ENCODE data around the gene AGAP3. TPM values are rescaled to one million over a fixed set of nuclear protein-coding genes. Genes with fewer than 3 reads are reported as not detected.
A peak's percentile ranks its signal among the peaks of the same experiment; 100 is the strongest.

Gene AGAP3
- total RNA-seq, 2 donors from 2014 or later = 26.9 to 28.4 TPM

GRCh38 chr7:151060416-151061212 is 25.7 kb upstream of the AGAP3 start:
- Mint-ChIP-seq H3K27me3 (ENCODE audit: low read depth) (no peaks in the 10 kb centered on the region), H3K4me3 (peak overlapping the region; percentile 98), H3K36me3 (ENCODE audit: insufficient read depth in 2 of 2) (peaks cover 0 to 5% of the 10 kb centered on the region in 2 donors), H3K9me3 (no peaks in the 10 kb centered on the region), H3K4me1 (ENCODE audit: low read depth) (peaks cover 41% of the 10 kb centered on the region), H3K27ac (no peak overlapping the region)
- no peak for DNase-seq
- no peak for ATAC-seq (replicated peaks in 1 of 2)

GRCh38 chr7:151061213-151062110 is 24.8 kb upstream of the AGAP3 start:
- Mint-ChIP-seq H3K4me1 (ENCODE audit: low read depth) (peaks cover 39% of the 10 kb centered on the region), H3K27me3 (ENCODE audit: low read depth) (no peaks in the 10 kb centered on the region), H3K9me3 (no peaks in the 10 kb centered on the region), H3K36me3 (ENCODE audit: insufficient read depth in 2 of 2) (peaks cover 0 to 5% of the 10 kb centered on the region in 2 donors), H3K4me3 (peak overlapping the region; percentile 98), H3K27ac (peak overlapping the region; percentile 74)
- DNase-seq (no peak), ATAC-seq (replicated peaks in 1 of 2) (no peak)

- Mint-ChIP-seq H3K4me3 (peak overlapping the region in 1 of 2 donors; percentile 98), H3K27ac (no peak overlapping the region), H3K4me1 (ENCODE audit: low read depth) (peaks cover 33% of the 10 kb centered on the region), H3K27me3 (ENCODE audit: low read depth) (no peaks in the 10 kb centered on the region), H3K36me3 (ENCODE audit: insufficient read depth in 2 of 2) (peaks cover 0 to 5% of the 10 kb centered on the region in 2 donors), H3K9me3 (no peaks in the 10 kb centered on the region)
- no peak for DNase-seq
- ATAC-seq (replicated peaks in 1 of 2) = no peak
Measured at GRCh38 chr7:151062111-151062398, 24.2 kb upstream of the AGAP3 start.

GRCh38 chr7:151062399-151063211 is 23.7 kb upstream of the AGAP3 start:
- no peak overlapping the region for H3K27ac Mint-ChIP-seq

GRCh38 chr7:151063212-151063561 is 23.1 kb upstream of the AGAP3 start:
- peaks cover 27% of the 10 kb centered on the region for H3K4me1 Mint-ChIP-seq (ENCODE audit: low read depth)
- no peaks in the 10 kb centered on the region for H3K9me3 Mint-ChIP-seq
- no peak overlapping the region for H3K27ac Mint-ChIP-seq

More at GRCh38 chr7:151062399-151063211, 23.7 kb upstream of the AGAP3 start:
- ATAC-seq (replicated peaks in 1 of 2) (no peak), DNase-seq (no peak)
- H3K9me3 Mint-ChIP-seq = no peaks in the 10 kb centered on the region
- no peaks in the 10 kb centered on the region for H3K27me3 Mint-ChIP-seq (ENCODE audit: low read depth)
- H3K36me3 Mint-ChIP-seq (ENCODE audit: insufficient read depth in 2 of 2) = peaks cover 0 to 5% of the 10 kb centered on the region in 2 donors
- H3K4me3 Mint-ChIP-seq = no peak overlapping the region
- peaks cover 28% of the 10 kb centered on the region for H3K4me1 Mint-ChIP-seq (ENCODE audit: low read depth)

GRCh38 chr7:151064454-151064853 is 21.8 kb upstream of the AGAP3 start:
- Mint-ChIP-seq H3K27me3 (ENCODE audit: low read depth) (no peaks in the 10 kb centered on the region), H3K27ac (no peak overlapping the region), H3K36me3 (ENCODE audit: insufficient read depth in 2 of 2) (peaks cover 1 to 3% of the 10 kb centered on the region in 2 donors), H3K4me3 (no peak overlapping the region), H3K9me3 (no peaks in the 10 kb centered on the region), H3K4me1 (ENCODE audit: low read depth) (peaks cover 16% of the 10 kb centered on the region)
- DNase-seq (no peak), ATAC-seq (replicated peaks in 1 of 2) (no peak)

More at GRCh38 chr7:151063212-151063561, 23.1 kb upstream of the AGAP3 start:
- H3K4me3 Mint-ChIP-seq = no peak overlapping the region
- no peak for ATAC-seq (replicated peaks in 1 of 2)
- DNase-seq = no peak
- peaks cover 0 to 5% of the 10 kb centered on the region in 2 donors for H3K36me3 Mint-ChIP-seq (ENCODE audit: insufficient read depth in 2 of 2)
- no peaks in the 10 kb centered on the region for H3K27me3 Mint-ChIP-seq (ENCODE audit: low read depth)

- DNase-seq (no peak), ATAC-seq (replicated peaks in 1 of 2) (no peak)
- H3K36me3 Mint-ChIP-seq (ENCODE audit: insufficient read depth in 2 of 2) = peaks cover 1 to 3% of the 10 kb centered on the region in 2 donors
- H3K9me3 Mint-ChIP-seq = no peaks in the 10 kb centered on the region
- peaks cover 16% of the 10 kb centered on the region for H3K4me1 Mint-ChIP-seq (ENCODE audit: low read depth)
- no peaks in the 10 kb centered on the region for H3K27me3 Mint-ChIP-seq (ENCODE audit: low read depth)
- no peak overlapping the region for H3K27ac Mint-ChIP-seq
- H3K4me3 Mint-ChIP-seq = no peak overlapping the region
Measured at GRCh38 chr7:151064993-151065392, 21.3 kb upstream of the AGAP3 start.

- no peak for ATAC-seq (replicated peaks in 1 of 2)
- H3K36me3 Mint-ChIP-seq (ENCODE audit: insufficient read depth in 2 of 2) = peaks cover 1 to 3% of the 10 kb centered on the region in 2 donors
- H3K27ac Mint-ChIP-seq = no peak overlapping the region
- no peak overlapping the region for H3K4me3 Mint-ChIP-seq
- no peaks in the 10 kb centered on the region for H3K27me3 Mint-ChIP-seq (ENCODE audit: low read depth)
- H3K4me1 Mint-ChIP-seq (ENCODE audit: low read depth) = peaks cover 15% of the 10 kb centered on the region
- no peak for DNase-seq
- no peaks in the 10 kb centered on the region for H3K9me3 Mint-ChIP-seq
Measured at GRCh38 chr7:151065516-151065915, 20.8 kb upstream of the AGAP3 start.

GRCh38 chr7:151066273-151066974 is 19.9 kb upstream of the AGAP3 start:
- Mint-ChIP-seq H3K9me3 (no peaks in the 10 kb centered on the region), H3K4me3 (no peak overlapping the region), H3K4me1 (ENCODE audit: low read depth) (peaks cover 6% of the 10 kb centered on the region), H3K27ac (no peak overlapping the region), H3K36me3 (ENCODE audit: insufficient read depth in 2 of 2) (peaks cover 1 to 3% of the 10 kb centered on the region in 2 donors), H3K27me3 (ENCODE audit: low read depth) (no peaks in the 10 kb centered on the region)
- no peak for DNase-seq
- no peak for ATAC-seq (replicated peaks in 1 of 2)

GRCh38 chr7:151068069-151068773 is 18.1 kb upstream of the AGAP3 start:
- Mint-ChIP-seq H3K4me1 (ENCODE audit: low read depth) (no peaks in the 10 kb centered on the region), H3K9me3 (no peaks in the 10 kb centered on the region), H3K27ac (no peak overlapping the region), H3K36me3 (ENCODE audit: insufficient read depth in 2 of 2) (peaks cover 1 to 3% of the 10 kb centered on the region in 2 donors), H3K27me3 (ENCODE audit: low read depth) (no peaks in the 10 kb centered on the region), H3K4me3 (no peak overlapping the region)
- ATAC-seq (replicated peaks in 1 of 2) (no peak), DNase-seq (no peak)

GRCh38 chr7:151069841-151070573 is 16.3 kb upstream of the AGAP3 start:
- Mint-ChIP-seq H3K4me1 (ENCODE audit: low read depth) (no peaks in the 10 kb centered on the region), H3K4me3 (no peak overlapping the region), H3K27me3 (ENCODE audit: low read depth) (no peaks in the 10 kb centered on the region), H3K36me3 (ENCODE audit: insufficient read depth in 2 of 2) (peaks cover 1 to 3% of the 10 kb centered on the region in 2 donors), H3K27ac (no peak overlapping the region), H3K9me3 (no peaks in the 10 kb centered on the region)
- DNase-seq (no peak), ATAC-seq (replicated peaks in 1 of 2) (no peak)
